Fibroblast of villous mesenchyme (primary cell): ENCODE measurements around the gene SLC25A6. TPM values are rescaled to one million over a fixed set of nuclear protein-coding genes. Genes with fewer than 3 reads are reported as not detected.
"Not testable (repeated sequence)": the region's sequence is repeated elsewhere in the genome, so short reads cannot be mapped to it uniquely, and the experiment has no call there.

Source experiments
- DNase-seq: peaks from one replicate; pipeline ENCODE4 v3.0.0-alpha.2; 2010; ENCODE audit warnings: low read depth
- H3K4me3 ChIP-seq: 2 replicates; pipeline ENCODE4 v1.5.1; 2011; ENCODE audit warnings: low read depth, mild to moderate bottlenecking, low read length
- CTCF ChIP-seq: IDR thresholded peaks from 2 replicates; pipeline ENCODE4 v1.5.1; 2012; ENCODE audit warnings: low read depth, mild to moderate bottlenecking, low read length; ENCODE audit not compliant: insufficient read depth
- total RNA-seq: library from RNA; depleted of rRNA; stranded (reverse); fragments of >200 nt; gene quantifications from 2 replicates; pipeline ENCODE4 v1.2.3, GENCODE V29; 2012

The SLC25A6 gene
- total RNA-seq, 1 donor, result 123 TPM

DNA sequence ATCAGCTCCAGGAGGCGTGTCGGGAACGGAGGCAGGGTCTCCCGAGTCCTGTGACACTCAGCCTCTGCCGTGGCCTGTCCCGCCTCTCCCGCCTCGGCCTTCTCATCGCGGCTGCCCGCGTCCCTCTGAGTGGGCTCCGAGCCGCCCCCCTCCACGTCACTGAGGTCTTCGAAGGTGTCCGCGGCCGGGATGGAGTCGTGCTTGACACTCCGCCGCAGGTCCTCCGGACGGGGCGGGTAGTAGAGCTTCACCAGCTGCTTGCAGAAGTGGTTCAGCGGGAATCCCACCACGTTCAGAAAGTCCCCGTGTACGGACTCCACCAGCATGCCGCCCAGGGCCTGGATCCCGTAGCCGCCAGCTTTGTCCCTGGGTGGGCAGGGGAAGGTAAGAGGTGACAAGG is 35.8 kb upstream of the SLC25A6 start:
- no peak for DNase-seq
- no peak for TF ChIP-seq CTCF
- no peak overlapping the region for H3K4me3 ChIP-seq

DNA sequence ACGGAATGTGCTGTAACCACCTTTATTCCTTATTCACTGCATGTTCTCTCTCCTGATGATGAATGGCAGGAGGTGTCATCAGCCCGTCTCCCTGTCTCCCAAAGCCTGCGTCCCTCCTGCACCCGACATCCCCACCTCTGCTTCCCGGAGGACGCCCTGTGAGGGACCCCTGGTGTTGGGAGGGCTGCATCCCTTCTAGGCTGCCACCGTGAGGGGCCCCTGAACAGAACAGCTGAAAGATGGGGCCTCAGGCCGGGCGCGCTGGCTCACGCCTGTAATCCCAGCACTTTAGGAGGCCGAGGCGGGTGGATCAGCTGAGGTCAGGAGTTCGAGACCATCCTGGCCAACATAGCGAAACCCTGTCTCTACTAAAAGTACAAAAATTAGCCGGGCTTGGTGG is 34.4 kb upstream of the SLC25A6 start:
- not testable (repeated sequence) for DNase-seq, H3K4me3 ChIP-seq

DNA sequence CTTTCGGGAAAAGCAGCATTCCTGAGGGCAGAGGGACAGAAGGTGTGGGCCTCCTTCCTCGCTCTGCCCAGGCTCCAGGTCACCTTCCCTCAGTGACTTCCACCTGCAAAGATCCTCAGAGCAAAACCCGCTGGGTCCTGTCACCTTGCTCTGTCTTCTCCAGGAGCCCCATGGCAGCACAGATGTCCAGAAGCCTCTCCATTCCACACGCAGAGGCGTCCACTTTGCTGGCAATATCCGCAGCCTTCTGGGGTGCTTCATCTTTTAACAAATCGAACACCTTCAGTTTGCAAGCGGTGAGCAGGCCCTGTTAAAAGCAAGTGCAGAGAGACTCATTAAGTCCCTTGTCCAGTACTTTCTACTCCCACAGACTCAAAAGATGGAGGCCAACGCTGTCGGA is 33.5 kb upstream of the SLC25A6 start:
- H3K4me3 ChIP-seq, result no peak overlapping the region
- no peak for DNase-seq
- no peak for TF ChIP-seq CTCF

GRCh38 chrX:1424147-1424851 is 32.4 kb upstream of the SLC25A6 start:
- no peak for TF ChIP-seq CTCF
- no peak overlapping the region for H3K4me3 ChIP-seq
- DNase-seq, result no peak

GRCh38 chrX:1423215-1423614 is 31.3 kb upstream of the SLC25A6 start:
- no peak overlapping the region for H3K4me3 ChIP-seq
- TF ChIP-seq CTCF, result no peak
- DNase-seq, result no peak

GRCh38 chrX:1422135-1422465 is 30.2 kb upstream of the SLC25A6 start:
- no peak for DNase-seq
- H3K4me3 ChIP-seq, result no peak overlapping the region
- no peak for TF ChIP-seq CTCF

- no peak for DNase-seq
These were observed 29.7 kb upstream of the SLC25A6 start for GRCh38 chrX:1421433-1422134.

More at GRCh38 chrX:1421433-1422134, 29.7 kb upstream of the SLC25A6 start:
- TF ChIP-seq CTCF, result no peak
- H3K4me3 ChIP-seq, result no peak overlapping the region
